Endothelial cell (in vitro differentiated cells): ENCODE data around the gene TMCO1. TPM values are rescaled to one million over a fixed set of nuclear protein-coding genes. Genes with fewer than 3 reads are reported as not detected.

ENCODE experiments used
- DNase-seq: peaks from one replicate; pipeline ENCODE4 v3.0.0; 2021; ENCODE audit warnings: low spot score
- H3K27ac Mint-ChIP-seq: one replicate; pipeline ENCODE4 v1.8.0; 2021; ENCODE audit warnings: mixed read lengths, inconsistent platforms; ENCODE audit not compliant: unreplicated experiment
- H3K27me3 Mint-ChIP-seq: one replicate; pipeline ENCODE4 v1.8.0; 2021; ENCODE audit warnings: mild to moderate bottlenecking, moderate library complexity, mixed read lengths, inconsistent platforms; ENCODE audit not compliant: unreplicated experiment
- H3K36me3 Mint-ChIP-seq: one replicate; pipeline ENCODE4 v1.8.0; 2021; ENCODE audit warnings: mild to moderate bottlenecking, low read depth, mixed read lengths, inconsistent platforms; ENCODE audit not compliant: unreplicated experiment
- H3K4me1 Mint-ChIP-seq: one replicate; pipeline ENCODE4 v1.8.0; 2021; ENCODE audit warnings: mild to moderate bottlenecking, mixed read lengths, inconsistent platforms; ENCODE audit not compliant: unreplicated experiment
- H3K4me3 Mint-ChIP-seq: one replicate; pipeline ENCODE4 v1.8.0; 2021; ENCODE audit warnings: mild to moderate bottlenecking, mixed read lengths, inconsistent platforms; ENCODE audit not compliant: unreplicated experiment
- H3K9me3 Mint-ChIP-seq: one replicate; pipeline ENCODE4 v1.8.0; 2021; ENCODE audit warnings: mixed read lengths, inconsistent platforms; ENCODE audit not compliant: unreplicated experiment
- CTCF ChIP-seq: fragments of 200-600 bp; sonication (generic); IDR thresholded peaks from one replicate; pipeline ENCODE4 v1.5.0; 2021; ENCODE audit warnings: antibody characterized with exemption; ENCODE audit not compliant: unreplicated experiment
- total RNA-seq: library from RNA; stranded (reverse); fragmentation: NEBNext Ultra II Directional; extraction: Animal tissue kit (Norgen Biotek cat#: 25700); gene quantifications from one replicate; pipeline ENCODE4 v1.2.1, GENCODE V29; 2021; ENCODE audit not compliant: unreplicated experiment

The TMCO1 gene
- total RNA-seq, 1 donor from 2014 or later = 98.3 TPM

GRCh38 chr1:165697491-165697880, 71.2 kb downstream of the TMCO1 start:
- peak overlapping the region; percentile 99 for H3K27ac Mint-ChIP-seq
- peaks cover 24% of the 10 kb centered on the region for H3K4me1 Mint-ChIP-seq
- TF ChIP-seq CTCF = no peak
- DNase-seq = no peak
- no peaks in the 10 kb centered on the region for H3K36me3 Mint-ChIP-seq
- H3K4me3 Mint-ChIP-seq = peak overlapping the region; percentile 96
- peaks cover 6% of the 10 kb centered on the region for H3K27me3 Mint-ChIP-seq
- H3K9me3 Mint-ChIP-seq = no peaks in the 10 kb centered on the region

GRCh38 chr1:165696625-165697100, 72.0 kb downstream of the TMCO1 start:
- DNase-seq = no peak
- Mint-ChIP-seq H3K36me3 (peaks cover 7% of the 10 kb centered on the region), H3K4me3 (peak overlapping the region; percentile 96), H3K27me3 (peaks cover 6% of the 10 kb centered on the region), H3K27ac (peak overlapping the region; percentile 88), H3K9me3 (no peaks in the 10 kb centered on the region), H3K4me1 (peaks cover 24% of the 10 kb centered on the region)
- no peak for TF ChIP-seq CTCF

- no peak overlapping the region for H3K27ac Mint-ChIP-seq
- H3K36me3 Mint-ChIP-seq = peaks cover 17% of the 10 kb centered on the region
- no peaks in the 10 kb centered on the region for H3K9me3 Mint-ChIP-seq
- no peak overlapping the region for H3K4me3 Mint-ChIP-seq
- TF ChIP-seq CTCF = no peak
- peaks cover 6% of the 10 kb centered on the region for H3K27me3 Mint-ChIP-seq
- H3K4me1 Mint-ChIP-seq = peaks cover 24% of the 10 kb centered on the region
- DNase-seq = no peak
Observed at GRCh38 chr1:165695031-165695430, 73.6 kb downstream of the TMCO1 start.

- no peak for DNase-seq
- no peak for TF ChIP-seq CTCF
- H3K27ac Mint-ChIP-seq = no peak overlapping the region
- no peak overlapping the region for H3K4me3 Mint-ChIP-seq
- peaks cover 42% of the 10 kb centered on the region for H3K36me3 Mint-ChIP-seq
- H3K27me3 Mint-ChIP-seq = no peaks in the 10 kb centered on the region
- no peaks in the 10 kb centered on the region for H3K9me3 Mint-ChIP-seq
- peaks cover 3% of the 10 kb centered on the region for H3K4me1 Mint-ChIP-seq
Observed at GRCh38 chr1:165688046-165688445, 80.6 kb downstream of the TMCO1 start.

GRCh38 chr1:165686971-165687433, 81.7 kb downstream of the TMCO1 start:
- peak overlapping the region; percentile 9 for H3K4me3 Mint-ChIP-seq
- no peak for DNase-seq
- H3K27ac Mint-ChIP-seq = peak overlapping the region; percentile 15
- no peaks in the 10 kb centered on the region for H3K27me3 Mint-ChIP-seq
- peaks cover 42% of the 10 kb centered on the region for H3K36me3 Mint-ChIP-seq
- no peaks in the 10 kb centered on the region for H3K9me3 Mint-ChIP-seq
- peaks cover 3% of the 10 kb centered on the region for H3K4me1 Mint-ChIP-seq
- no peak for TF ChIP-seq CTCF
